Measurements from ENCODE around the gene UBL7.
A peak's percentile ranks its signal among the peaks of the same experiment; 100 is the strongest.

The UBL7 gene

DNA sequence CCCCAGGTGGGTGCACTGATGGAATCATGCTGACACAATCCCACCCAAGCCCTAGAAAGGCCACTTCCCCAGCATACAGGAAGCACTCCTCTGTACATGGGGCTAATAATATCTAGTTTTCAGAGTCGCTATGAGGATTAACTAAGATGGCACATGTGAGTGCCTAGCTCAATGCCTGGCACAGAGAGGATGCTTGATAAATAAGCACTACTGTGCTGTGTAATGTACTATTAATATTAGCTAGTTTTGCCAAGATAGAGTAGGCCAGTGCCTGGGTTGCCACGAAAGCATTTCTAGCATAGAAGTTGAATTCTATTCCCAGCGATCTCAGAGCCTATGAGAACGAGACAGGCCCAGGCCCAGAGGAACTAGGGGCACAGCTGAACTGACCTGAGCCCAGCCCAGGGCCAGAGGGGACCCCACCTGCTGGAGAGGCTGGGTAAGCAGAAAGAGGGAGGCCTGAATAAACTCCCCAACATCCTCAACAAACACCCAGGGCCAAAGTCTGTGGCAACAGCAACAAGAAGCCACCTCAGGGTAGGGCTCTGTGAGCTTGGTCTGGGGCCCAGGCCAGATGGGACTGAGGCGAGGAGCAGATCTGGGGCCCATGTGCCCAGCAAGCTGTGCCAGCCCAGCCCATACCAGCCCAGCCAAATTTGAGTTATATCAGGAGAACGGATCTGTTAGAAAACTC lies 19.6 kb downstream of the UBL7 start:
- Histone ChIP-seq H3K36me3 (peaks cover 22% of the 10 kb centered on the region), H3K9me3 (no peaks in the 10 kb centered on the region), H3K27ac (no peak overlapping the region), H3K4me3 (ENCODE audit: low read depth in 1 of 2, low read length in 1 of 2) (no peak overlapping the region), H3K4me1 (ENCODE audit: control insufficient read depth in 1 of 2, insufficient read depth in 1 of 2, low read depth in 1 of 2, low read length in 1 of 2) (no peaks in the 10 kb centered on the region), H3K27me3 (peaks cover 1% of the 10 kb centered on the region)
- no peak for TF ChIP-seq CTCF (IDR thresholded peaks at IDR 0.05)

GRCh38 chr15:74438721-74439316 lies 22.1 kb downstream of the UBL7 start:
- Histone ChIP-seq H3K4me1 (ENCODE audit: control insufficient read depth in 1 of 2, insufficient read depth in 1 of 2, low read depth in 1 of 2, low read length in 1 of 2) (peaks cover 6 to 10% of the 10 kb centered on the region in 2 experiments), H3K4me3 (ENCODE audit: low read depth in 1 of 2, low read length in 1 of 2) (no peak overlapping the region), H3K27me3 (peaks cover 27% of the 10 kb centered on the region), H3K9me3 (no peaks in the 10 kb centered on the region), H3K36me3 (no peaks in the 10 kb centered on the region), H3K27ac (no peak overlapping the region)
- peak; percentile 78 for TF ChIP-seq CTCF (IDR thresholded peaks at IDR 0.05)

- H3K9me3 ChIP-seq: no peaks in the 10 kb centered on the region
- H3K27me3 ChIP-seq: peaks cover 33% of the 10 kb centered on the region
- no peak overlapping the region for H3K27ac ChIP-seq
- H3K4me1 ChIP-seq (ENCODE audit: control insufficient read depth in 1 of 2, insufficient read depth in 1 of 2, low read depth in 1 of 2, low read length in 1 of 2): peaks cover 12 to 13% of the 10 kb centered on the region in 2 experiments
- H3K36me3 ChIP-seq: no peaks in the 10 kb centered on the region
- no peak overlapping the region for H3K4me3 ChIP-seq (ENCODE audit: low read depth in 1 of 2, low read length in 1 of 2)
- TF ChIP-seq CTCF (IDR thresholded peaks at IDR 0.05): no peak
These were observed 22.8 kb downstream of the UBL7 start for GRCh38 chr15:74438206-74438605.

DNA sequence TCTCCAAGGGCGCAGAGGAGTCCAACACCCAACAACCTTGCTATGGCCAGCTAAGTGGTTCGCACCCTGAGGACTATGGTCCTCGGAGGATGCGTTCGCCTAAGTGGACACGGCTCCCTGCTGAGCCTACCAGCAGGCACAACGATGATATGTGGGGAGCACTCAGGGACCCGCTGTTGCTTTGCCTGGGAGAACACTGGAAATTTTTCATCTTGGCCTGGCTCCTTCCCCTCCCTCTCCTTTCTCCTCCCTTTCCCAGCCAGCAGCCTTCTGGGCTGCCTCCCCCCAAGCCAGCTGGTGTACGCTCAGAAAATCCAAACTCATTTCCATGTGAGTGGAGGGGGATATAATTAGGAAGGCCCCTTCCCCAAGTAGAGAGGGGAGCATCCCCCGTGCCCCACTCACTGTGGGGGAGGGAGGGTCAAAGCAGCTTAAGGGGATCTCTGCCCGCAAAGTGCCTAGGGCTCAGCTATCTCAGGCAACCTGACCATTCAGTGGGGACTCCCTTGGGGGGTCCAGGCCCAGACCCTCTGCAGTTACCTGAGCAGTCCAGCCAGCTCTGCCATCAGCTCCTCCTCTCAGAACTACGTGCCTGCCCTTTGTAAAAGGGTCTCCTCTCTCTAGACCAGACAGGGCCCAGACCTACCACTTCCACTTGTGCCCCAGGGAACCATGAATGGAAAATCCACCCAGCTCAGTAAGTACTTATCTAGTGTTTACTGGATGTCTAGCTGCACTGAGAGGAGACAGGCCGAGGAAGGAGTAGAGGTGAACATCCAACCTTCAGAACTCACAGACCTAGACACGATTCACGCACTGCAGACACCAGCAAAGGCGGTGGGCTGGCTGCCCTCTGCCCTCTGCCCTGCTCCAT lies 26.5 kb downstream of the UBL7 start:
- Histone ChIP-seq H3K27ac (peak overlapping the region; percentile 37), H3K4me1 (ENCODE audit: control insufficient read depth in 1 of 2, insufficient read depth in 1 of 2, low read depth in 1 of 2, low read length in 1 of 2) (peaks cover 21 to 24% of the 10 kb centered on the region in 2 experiments), H3K9me3 (no peaks in the 10 kb centered on the region), H3K4me3 (ENCODE audit: low read depth in 1 of 2, low read length in 1 of 2) (peak overlapping the region; percentile 68 to 75), H3K36me3 (no peaks in the 10 kb centered on the region), H3K27me3 (peaks cover 70% of the 10 kb centered on the region)
- no peak for TF ChIP-seq CTCF (IDR thresholded peaks at IDR 0.05)

DNA sequence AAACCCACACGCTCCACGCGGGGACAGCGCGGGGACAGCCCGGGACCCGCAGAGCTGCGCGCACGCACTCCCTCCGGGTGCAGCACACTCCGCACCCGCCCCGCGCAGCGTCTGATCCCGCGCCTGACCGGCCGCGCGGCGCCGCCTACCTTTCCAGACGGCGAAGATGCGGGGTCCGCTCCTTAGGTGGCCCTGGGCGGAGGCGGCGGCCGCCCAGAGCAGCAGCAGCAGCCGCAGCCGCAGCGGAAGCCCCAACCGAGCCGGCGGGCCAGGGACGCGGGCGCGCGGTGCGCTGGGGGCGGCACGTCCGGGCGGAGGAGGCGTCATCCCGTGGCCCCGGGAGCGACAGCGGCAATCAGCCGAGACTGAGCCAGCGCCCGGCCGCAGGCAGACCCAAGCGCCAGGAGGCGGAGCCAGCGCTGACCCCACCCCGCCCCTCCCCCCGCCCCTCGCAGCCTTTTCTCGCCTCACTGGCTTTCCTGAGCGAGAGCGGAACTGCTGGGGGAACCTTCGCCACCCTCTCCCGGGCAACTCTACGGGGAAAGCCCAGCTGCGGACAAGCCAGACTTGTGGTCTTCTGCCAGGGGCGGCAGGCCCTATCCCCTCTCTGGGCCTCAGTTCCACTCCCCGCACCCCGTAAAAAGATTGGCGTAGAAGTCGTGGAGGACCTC lies 27.2 kb downstream of the UBL7 start, which contains the start of gene SEMA7A:
Gene SEMA7A (minus strand): TSS at position 367 of the 671 bp plus-strand sequence. CDS start 40 bp downstream, at position 327.
- H3K36me3 ChIP-seq: no peaks in the 10 kb centered on the region
- peaks cover 78% of the 10 kb centered on the region for H3K27me3 ChIP-seq
- TF ChIP-seq CTCF (IDR thresholded peaks at IDR 0.05): peak; percentile 36
- no peaks in the 10 kb centered on the region for H3K9me3 ChIP-seq
- peaks cover 24 to 32% of the 10 kb centered on the region in 2 experiments for H3K4me1 ChIP-seq (ENCODE audit: control insufficient read depth in 1 of 2, insufficient read depth in 1 of 2, low read depth in 1 of 2, low read length in 1 of 2)
- H3K27ac ChIP-seq: peak within 1 kb of the TSS; percentile 37
- peak within 1 kb of the TSS; percentile 68 to 75 for H3K4me3 ChIP-seq (ENCODE audit: low read depth in 1 of 2, low read length in 1 of 2)
